A673 (cell line): Measurements from ENCODE around the gene SOX6. TPM values are rescaled to one million over a fixed set of nuclear protein-coding genes. Genes with fewer than 3 reads are reported as not detected.

Experiments
- BruUV-seq: library from RNA; stranded (reverse); fragments of 400-500 nt; replicated peaks from 2 replicates; lab custom pipeline; 2021; lab: Mats Ljungman, UMichigan
- CTCF ChIA-PET: fragments of 300-600 bp; sonication (Branson Sonifier 250); formaldehyde crosslinking; loops from one replicate; lab custom pipeline; 2022; ENCODE audit warnings: antibody characterized with exemption; lab: Charles Lee
- POLR2A ChIA-PET: fragments of 300-600 bp; sonication (Branson Sonifier 250); formaldehyde crosslinking; loops from one replicate; lab custom pipeline; 2022; ENCODE audit warnings: antibody characterized with exemption; ENCODE audit not compliant: low non-redundant PET; lab: Charles Lee
- DNase-seq: peaks from one replicate; pipeline ENCODE4 v3.0.0-alpha.2; 2015; ENCODE audit warnings: low spot score
- H3K27ac ChIP-seq: fragments of 200-600 bp; sonication (generic); 2 replicates; pipeline ENCODE4 v1.5.1; 2016; ENCODE audit warnings: mixed run types, low read depth, mild to moderate bottlenecking, mixed read lengths, antibody characterized with exemption, low read length; ENCODE audit not compliant: poor library complexity, severe bottlenecking
- H3K27me3 ChIP-seq: fragments of 200-600 bp; sonication (generic); replicated peaks from 2 replicates; pipeline ENCODE4 v1.6.1; 2017; ENCODE audit warnings: mixed run types, low read depth, mild to moderate bottlenecking, mixed read lengths, antibody characterized with exemption, low read length; ENCODE audit not compliant: insufficient read depth, poor library complexity
- H3K36me3 ChIP-seq: fragments of 200-600 bp; sonication (generic); 2 replicates; pipeline ENCODE4 v1.6.1; 2016; ENCODE audit warnings: mixed run types, mild to moderate bottlenecking, mixed read lengths, antibody characterized with exemption, low read length; ENCODE audit not compliant: insufficient read depth, poor library complexity, severe bottlenecking
- H3K4me1 ChIP-seq: fragments of 200-600 bp; sonication (generic); 2 replicates; pipeline ENCODE4 v1.6.1; 2017; ENCODE audit warnings: mixed run types, mild to moderate bottlenecking, mixed read lengths, antibody characterized with exemption, low read length; ENCODE audit not compliant: insufficient read depth, poor library complexity, severe bottlenecking
- H3K4me3 ChIP-seq: fragments of 200-600 bp; sonication (generic); 2 replicates; pipeline ENCODE4 v1.5.1; 2016; ENCODE audit warnings: low read depth, mixed run types, mild to moderate bottlenecking, mixed read lengths, low read length; ENCODE audit not compliant: poor library complexity, severe bottlenecking
- H3K9me3 ChIP-seq: fragments of 200-600 bp; sonication (generic); 2 replicates; pipeline ENCODE4 v1.6.1; 2016; ENCODE audit warnings: mixed run types, low read depth, mild to moderate bottlenecking, mixed read lengths, antibody characterized with exemption, low read length; ENCODE audit not compliant: poor library complexity, severe bottlenecking
- CTCF ChIP-seq: fragments of 300-800, 200-600 bp; sonication (generic); conservative IDR thresholded peaks from 2 replicates; pipeline ENCODE4 v1.5.1; 2017; ENCODE audit warnings: low read depth, mild to moderate bottlenecking, antibody characterized with exemption, low read length, moderate library complexity, mixed read lengths
- EZH2 ChIP-seq: fragments of 200-600 bp; sonication (generic); IDR thresholded peaks from 2 replicates; pipeline ENCODE4 v1.6.1; 2017; ENCODE audit warnings: borderline replicate concordance, low read depth, mild to moderate bottlenecking, mixed read lengths, antibody characterized with exemption, low read length; ENCODE audit not compliant: poor library complexity, severe bottlenecking
- intact Hi-C: fragments of 100-400 bp; cut with micrococcal nuclease; formaldehyde crosslinking; loops from one replicate; pipeline ENCODE4 v1.10.0; 2022; ENCODE audit not compliant: unreplicated experiment
- total RNA-seq: library from RNA; stranded (reverse); gene quantifications from 2 replicates; pipeline ENCODE4 v1.2.3, GENCODE V29; 2021

Gene SOX6
- total RNA-seq, 1 experiment from 2014 or later, result 27.5 TPM

GRCh38 chr11:16295592-16295991, 60.8 kb downstream of the SOX6 start:
- Histone ChIP-seq H3K27ac (no peak overlapping the region), H3K27me3 (no peaks in the 10 kb centered on the region), H3K4me1 (peaks cover 74% of the 10 kb centered on the region), H3K9me3 (no peaks in the 10 kb centered on the region), H3K36me3 (no peaks in the 10 kb centered on the region), H3K4me3 (no peak overlapping the region)
- CTCF ChIA-PET, result no interaction called here
- BruUV-seq, result no TSS peak
- intact Hi-C loops, result no loop called here
- POLR2A ChIA-PET, result interaction anchor here (0.6 kb wide), 1 partner anchor 422 kb away, joined by 3 read pairs; no protein-coding TSS in a partner anchor
- TF ChIP-seq CTCF (no peak), EZH2 (no peak)
- peak; percentile 60 for DNase-seq

GRCh38 chr11:16293204-16293681, 63.1 kb downstream of the SOX6 start:
- CTCF ChIA-PET, result no interaction called here
- POLR2A ChIA-PET, result no interaction called here

GRCh38 chr11:16292167-16292859, 64.0 kb downstream of the SOX6 start:
- CTCF ChIA-PET, result no interaction called here

More at GRCh38 chr11:16293204-16293681, 63.1 kb downstream of the SOX6 start:
- TF ChIP-seq EZH2, result no peak
- TF ChIP-seq CTCF, result no peak
- Histone ChIP-seq H3K27ac (peak overlapping the region; percentile 4), H3K36me3 (no peaks in the 10 kb centered on the region), H3K4me1 (peaks cover 55% of the 10 kb centered on the region), H3K27me3 (no peaks in the 10 kb centered on the region), H3K9me3 (no peaks in the 10 kb centered on the region), H3K4me3 (no peak overlapping the region)
- intact Hi-C loops, result no loop called here
- no peak for DNase-seq
- no TSS peak for BruUV-seq

More at GRCh38 chr11:16292167-16292859, 64.0 kb downstream of the SOX6 start:
- intact Hi-C loops, result no loop called here
- BruUV-seq, result no TSS peak
- TF ChIP-seq CTCF, result no peak
- TF ChIP-seq EZH2, result no peak
- Histone ChIP-seq H3K27me3 (no peaks in the 10 kb centered on the region), H3K27ac (peak overlapping the region; percentile 4), H3K4me1 (peaks cover 45% of the 10 kb centered on the region), H3K4me3 (no peak overlapping the region), H3K9me3 (no peaks in the 10 kb centered on the region), H3K36me3 (no peaks in the 10 kb centered on the region)
- peak; percentile 25 for DNase-seq
- POLR2A ChIA-PET, result no interaction called here
